HepG2 (cell line): ENCODE measurements around the gene MFAP1. TPM values are rescaled to one million over a fixed set of nuclear protein-coding genes. Genes with fewer than 3 reads are reported as not detected.

Experiments
- CEBPZ ChIP-seq: IDR thresholded peaks from 2 replicates; pipeline ENCODE4 v1.6.1; 2012; ENCODE audit warnings: low read length, improper control_type of control experiment
- CERS6 ChIP-seq: sonication (generic); formaldehyde crosslinking; IDR thresholded peaks from 2 replicates; pipeline ENCODE4 v1.5.0; 2020; ENCODE audit warnings: missing genetic modification reagents
- E2F1 ChIP-seq: sonication (generic); formaldehyde crosslinking; IDR thresholded peaks from 2 replicates; pipeline ENCODE4 v1.5.0; 2020; ENCODE audit warnings: missing genetic modification reagents
- FOXK1 ChIP-seq: sonication (generic); formaldehyde crosslinking; IDR thresholded peaks from 2 replicates; pipeline ENCODE4 v1.4.0; 2020; ENCODE audit warnings: low read depth, missing genetic modification reagents, borderline replicate concordance
- HES4 ChIP-seq: sonication (generic); formaldehyde crosslinking; IDR thresholded peaks from 2 replicates; pipeline ENCODE4 v1.9.0; 2021; ENCODE audit warnings: mild to moderate bottlenecking, missing genetic modification reagents, borderline replicate concordance
- HIC2 ChIP-seq: sonication (generic); formaldehyde crosslinking; IDR thresholded peaks from 2 replicates; pipeline ENCODE4 v1.9.0; 2022; ENCODE audit warnings: low read depth, missing genetic modification reagents
- KDM4B ChIP-seq: sonication (generic); formaldehyde crosslinking; IDR thresholded peaks from 2 replicates; pipeline ENCODE4 v1.4.0; 2020; ENCODE audit warnings: missing genetic modification reagents
- MTA1 ChIP-seq: sonication (generic); formaldehyde crosslinking; IDR thresholded peaks from 2 replicates; pipeline ENCODE4 v1.4.0; 2020; ENCODE audit warnings: missing genetic modification reagents, mild to moderate bottlenecking, borderline replicate concordance
- PBX3 ChIP-seq: sonication (generic); formaldehyde crosslinking; IDR thresholded peaks from 2 replicates; pipeline ENCODE4 v1.8.1; 2023; ENCODE audit warnings: missing genetic modification reagents, inconsistent platforms, borderline replicate concordance
- THAP9 ChIP-seq: sonication (generic); formaldehyde crosslinking; IDR thresholded peaks from 2 replicates; pipeline ENCODE4; 2020; ENCODE audit warnings: missing genetic modification reagents, mild to moderate bottlenecking, borderline replicate concordance
- ZMYM3 ChIP-seq: sonication (generic); formaldehyde crosslinking; IDR thresholded peaks from 2 replicates; pipeline ENCODE4 v1.5.1; 2020; ENCODE audit warnings: mild to moderate bottlenecking, missing genetic modification reagents
- ZNF460 ChIP-seq: sonication (generic); formaldehyde crosslinking; IDR thresholded peaks from 2 replicates; pipeline ENCODE4 v1.5.1; 2020; ENCODE audit warnings: missing genetic modification reagents, mild to moderate bottlenecking, borderline replicate concordance
- ZNF468 ChIP-seq: sonication (generic); formaldehyde crosslinking; IDR thresholded peaks from 2 replicates; pipeline ENCODE4 v1.8.0; 2022; ENCODE audit warnings: mild to moderate bottlenecking, moderate library complexity, missing genetic modification reagents
- ZNF484 ChIP-seq: sonication (generic); formaldehyde crosslinking; IDR thresholded peaks from 2 replicates; pipeline ENCODE4 v1.5.1; 2020; ENCODE audit warnings: mild to moderate bottlenecking, low read depth, missing genetic modification reagents, borderline replicate concordance
- ZSCAN30 ChIP-seq: sonication (generic); formaldehyde crosslinking; IDR thresholded peaks from 2 replicates; pipeline ENCODE4 v1.5.0; 2020; ENCODE audit warnings: mild to moderate bottlenecking, missing genetic modification reagents
- polyA plus RNA-seq, 8 experiments: library from polyadenylated mRNA; depleted of rRNA in 3 of 8; stranded (reverse) in 7 of 8; unstranded in 1 of 8; fragments of >200 nt; fragmentation: Illumina TruSeq in 4 of 8; extraction: Trizol in 4 of 8; gene quantifications; 2 replicates each; pipeline versions ENCODE4 v1.2.1 to v1.2.3, GENCODE V29; 2011 to 2016; ENCODE audit warnings: low read depth in 4 of 8, missing spikeins in 1 of 8, mixed read lengths in 1 of 8; ENCODE audit not compliant: insufficient read depth in 1 of 8
- total RNA-seq, 5 experiments: library from RNA; depleted of rRNA; stranded (reverse); fragments of >200 nt; fragmentation: Illumina TruSeq; extraction: Trizol; gene quantifications; 2 replicates each; pipeline ENCODE4 v1.2.3, GENCODE V29; 2016; ENCODE audit warnings: low read depth in 1 of 5

Gene MFAP1
- total and polyA plus RNA-seq, 2 of the 13 experiments (the other 11 are each of a cell fraction or from before 2014, with no cell fraction given): 11.8 to 39.5 TPM

- peak; percentile 57; the same call in 1 of the 2 replicates for TF ChIP-seq THAP9
- TF ChIP-seq FOXK1 (CRISPR knock-in tag): peak; percentile 76
- 0 out of 2 replicates have a peak, but pooled peaks have one; percentile 28 for TF ChIP-seq ZSCAN30
- TF ChIP-seq MTA1 (CRISPR knock-in tag): no peak; the same call in 1 of the 2 replicates
- TF ChIP-seq HIC2 (CRISPR knock-in tag): no peak
- TF ChIP-seq HES4 (CRISPR knock-in tag): 0 out of 2 replicates have a peak, but pooled peaks have one; percentile 28
- TF ChIP-seq ZMYM3 (CRISPR knock-in tag): peak; percentile 57; the same call in 1 of the 2 replicates
- TF ChIP-seq ZNF468 (CRISPR knock-in tag): no peak
- TF ChIP-seq E2F1 (CRISPR knock-in tag): peak; percentile 93
- no peak for TF ChIP-seq CERS6 (CRISPR knock-in tag)
- no peak for TF ChIP-seq ZNF484 (CRISPR knock-in tag)
- no peak for TF ChIP-seq ZNF460 (CRISPR knock-in tag)
- no peak for TF ChIP-seq CEBPZ
- peak; percentile 36; the same call in 1 of the 2 replicates for TF ChIP-seq PBX3
- TF ChIP-seq KDM4B: no peak; the same call in 1 of the 2 replicates
These were observed at the start of gene MFAP1 (continued) for GRCh38 chr15:43824302-43825246.
